ENCODE results near the gene PRKG1. TPM values are rescaled to one million over a fixed set of nuclear protein-coding genes. Genes with fewer than 3 reads are reported as not detected.

Gene PRKG1
- total and polyA plus RNA-seq, 2 donors (not counting 1 experiment from before 2014, with no cell fraction given): 45.8 to 71.8 TPM

DNA sequence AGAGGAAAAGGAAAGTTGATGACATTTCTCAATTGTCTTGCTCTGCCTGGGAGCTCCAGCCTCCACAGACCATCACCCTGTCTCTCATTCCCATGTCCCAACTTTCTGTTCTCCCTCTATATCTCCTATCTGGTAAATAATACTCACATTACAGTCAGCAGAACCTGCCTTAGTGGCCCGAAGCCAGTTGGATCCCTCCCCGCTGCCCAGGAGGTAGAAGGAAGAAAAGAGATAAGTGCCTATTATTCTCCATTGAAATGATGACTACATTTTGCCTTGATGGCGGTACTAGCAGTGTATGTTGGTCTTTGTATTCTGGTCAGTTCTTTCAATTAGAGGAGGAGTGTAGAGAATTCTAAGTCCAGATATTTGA lies 533.2 kb downstream of the PRKG1 start:
- no peak for DNase-seq (ENCODE audit: low read depth in 2 of 2)
- Histone ChIP-seq H3K9me3 (ENCODE audit: control insufficient read depth, insufficient read depth, low read depth, low read length) (no peaks in the 10 kb centered on the region), H3K4me3 (replicated peaks in 1 of 4; ENCODE audit: control extremely low read depth in 1 of 4, insufficient read depth in 1 of 4, low read depth in 3 of 4, low read length in 4 of 4) (no peak overlapping the region), H2AFZ (ENCODE audit: low read length) (no peak overlapping the region), H3K4me2 (ENCODE audit: extremely low read depth, insufficient read depth, low read length) (no peak overlapping the region), H3K27me3 (ENCODE audit: control insufficient read depth, insufficient read depth, low read length) (no peaks in the 10 kb centered on the region), H3K27ac (ENCODE audit: insufficient read depth, low read length) (no peak overlapping the region), H3K4me1 (ENCODE audit: control insufficient read depth, extremely low read depth, insufficient read depth, low read length) (no peaks in the 10 kb centered on the region), H4K20me1 (ENCODE audit: control insufficient read depth, extremely low read depth, insufficient read depth, low read length) (no peaks in the 10 kb centered on the region), H3K79me2 (ENCODE audit: control insufficient read depth, insufficient read depth, low read length) (no peaks in the 10 kb centered on the region), H3K36me3 (ENCODE audit: control insufficient read depth, insufficient read depth, low read length) (no peaks in the 10 kb centered on the region), H3K9ac (ENCODE audit: insufficient read depth, low read length) (no peak overlapping the region)
- TF ChIP-seq, protein P1, sequence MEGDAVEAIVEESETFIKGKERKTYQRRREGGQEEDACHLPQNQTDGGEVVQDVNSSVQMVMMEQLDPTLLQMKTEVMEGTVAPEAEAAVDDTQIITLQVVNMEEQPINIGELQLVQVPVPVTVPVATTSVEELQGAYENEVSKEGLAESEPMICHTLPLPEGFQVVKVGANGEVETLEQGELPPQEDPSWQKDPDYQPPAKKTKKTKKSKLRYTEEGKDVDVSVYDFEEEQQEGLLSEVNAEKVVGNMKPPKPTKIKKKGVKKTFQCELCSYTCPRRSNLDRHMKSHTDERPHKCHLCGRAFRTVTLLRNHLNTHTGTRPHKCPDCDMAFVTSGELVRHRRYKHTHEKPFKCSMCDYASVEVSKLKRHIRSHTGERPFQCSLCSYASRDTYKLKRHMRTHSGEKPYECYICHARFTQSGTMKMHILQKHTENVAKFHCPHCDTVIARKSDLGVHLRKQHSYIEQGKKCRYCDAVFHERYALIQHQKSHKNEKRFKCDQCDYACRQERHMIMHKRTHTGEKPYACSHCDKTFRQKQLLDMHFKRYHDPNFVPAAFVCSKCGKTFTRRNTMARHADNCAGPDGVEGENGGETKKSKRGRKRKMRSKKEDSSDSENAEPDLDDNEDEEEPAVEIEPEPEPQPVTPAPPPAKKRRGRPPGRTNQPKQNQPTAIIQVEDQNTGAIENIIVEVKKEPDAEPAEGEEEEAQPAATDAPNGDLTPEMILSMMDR (conservative IDR thresholded peaks at IDR 0.05 in 1 of 2, IDR thresholded peaks at IDR 0.05 in 1 of 2; ENCODE audit: low read depth in 1 of 2, low read length in 2 of 2): no peak
- no peak for TF ChIP-seq EZH2 (IDR thresholded peaks at IDR 0.05; ENCODE audit: low read length, missing control alignments)

DNA sequence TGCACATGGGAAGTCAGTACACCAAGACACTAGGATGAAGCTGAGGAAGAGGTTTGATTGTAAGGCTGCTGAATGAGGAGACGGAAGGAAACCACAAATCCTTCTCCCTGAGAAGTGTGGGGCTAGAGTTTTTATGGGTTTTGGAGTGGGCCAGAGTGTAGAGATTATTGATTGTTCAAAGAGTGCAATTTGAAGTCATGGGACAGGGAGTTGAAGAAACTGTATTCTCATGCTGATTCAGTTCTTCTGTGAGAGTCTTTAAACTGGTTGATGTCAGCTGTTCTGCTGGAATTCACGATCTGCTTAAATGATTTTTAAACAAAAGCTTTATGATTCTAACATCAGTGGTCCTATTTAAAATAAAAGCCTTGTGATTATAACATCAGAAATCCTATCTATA lies 533.9 kb downstream of the PRKG1 start:
- Histone ChIP-seq H3K4me1 (ENCODE audit: control insufficient read depth, extremely low read depth, insufficient read depth, low read length) (no peaks in the 10 kb centered on the region), H3K4me3 (replicated peaks in 1 of 4; ENCODE audit: control extremely low read depth in 1 of 4, insufficient read depth in 1 of 4, low read depth in 3 of 4, low read length in 4 of 4) (no peak overlapping the region), H2AFZ (ENCODE audit: low read length) (no peak overlapping the region), H3K36me3 (ENCODE audit: control insufficient read depth, insufficient read depth, low read length) (no peaks in the 10 kb centered on the region), H3K4me2 (ENCODE audit: extremely low read depth, insufficient read depth, low read length) (no peak overlapping the region), H3K27me3 (ENCODE audit: control insufficient read depth, insufficient read depth, low read length) (no peaks in the 10 kb centered on the region), H4K20me1 (ENCODE audit: control insufficient read depth, extremely low read depth, insufficient read depth, low read length) (no peaks in the 10 kb centered on the region), H3K9me3 (ENCODE audit: control insufficient read depth, insufficient read depth, low read depth, low read length) (no peaks in the 10 kb centered on the region), H3K9ac (ENCODE audit: insufficient read depth, low read length) (no peak overlapping the region), H3K27ac (ENCODE audit: insufficient read depth, low read length) (no peak overlapping the region), H3K79me2 (ENCODE audit: control insufficient read depth, insufficient read depth, low read length) (no peaks in the 10 kb centered on the region)
- no peak for TF ChIP-seq EZH2 (IDR thresholded peaks at IDR 0.05; ENCODE audit: low read length, missing control alignments)
- TF ChIP-seq, protein P1 (conservative IDR thresholded peaks at IDR 0.05 in 1 of 2, IDR thresholded peaks at IDR 0.05 in 1 of 2; ENCODE audit: low read depth in 1 of 2, low read length in 2 of 2): no peak
- DNase-seq (ENCODE audit: low read depth in 2 of 2): no peak

DNA sequence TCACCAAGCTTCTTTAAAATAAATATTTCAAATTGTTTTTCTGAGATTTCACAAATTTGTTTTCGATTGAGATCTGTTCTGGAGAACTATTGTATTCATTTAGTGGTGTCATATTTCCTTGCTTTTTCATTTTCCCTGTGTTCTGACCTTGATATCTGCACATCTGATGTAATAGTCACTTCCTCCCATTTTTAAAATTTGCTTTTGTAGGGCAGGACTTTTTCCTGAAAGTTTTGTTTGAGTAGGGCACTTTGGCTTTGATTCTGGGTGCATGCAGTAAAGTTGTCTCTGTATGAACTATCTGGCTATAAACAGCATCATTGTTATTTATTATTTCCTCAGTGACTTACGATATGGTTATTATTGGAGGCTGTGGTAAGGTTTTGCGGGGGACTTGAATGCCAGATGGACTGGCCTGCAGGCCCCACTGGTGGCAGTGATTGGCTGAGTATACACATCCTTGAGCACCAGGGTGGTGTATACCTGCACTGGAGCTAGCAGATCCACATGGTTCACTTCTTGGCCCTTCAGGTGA lies 541.5 kb downstream of the PRKG1 start:
- Histone ChIP-seq H3K9me3 (ENCODE audit: control insufficient read depth, insufficient read depth, low read depth, low read length) (no peaks in the 10 kb centered on the region), H3K27me3 (ENCODE audit: control insufficient read depth, insufficient read depth, low read length) (no peaks in the 10 kb centered on the region), H3K27ac (ENCODE audit: insufficient read depth, low read length) (no peak overlapping the region), H2AFZ (ENCODE audit: low read length) (no peak overlapping the region), H3K79me2 (ENCODE audit: control insufficient read depth, insufficient read depth, low read length) (no peaks in the 10 kb centered on the region), H3K4me2 (ENCODE audit: extremely low read depth, insufficient read depth, low read length) (no peak overlapping the region), H3K4me3 (replicated peaks in 1 of 4; ENCODE audit: control extremely low read depth in 1 of 4, insufficient read depth in 1 of 4, low read depth in 3 of 4, low read length in 4 of 4) (no peak overlapping the region), H4K20me1 (ENCODE audit: control insufficient read depth, extremely low read depth, insufficient read depth, low read length) (no peaks in the 10 kb centered on the region), H3K4me1 (ENCODE audit: control insufficient read depth, extremely low read depth, insufficient read depth, low read length) (no peaks in the 10 kb centered on the region), H3K36me3 (ENCODE audit: control insufficient read depth, insufficient read depth, low read length) (no peaks in the 10 kb centered on the region), H3K9ac (ENCODE audit: insufficient read depth, low read length) (no peak overlapping the region)
- TF ChIP-seq EZH2 (IDR thresholded peaks at IDR 0.05; ENCODE audit: low read length, missing control alignments): no peak
- TF ChIP-seq, protein P1 (conservative IDR thresholded peaks at IDR 0.05 in 1 of 2, IDR thresholded peaks at IDR 0.05 in 1 of 2; ENCODE audit: low read depth in 1 of 2, low read length in 2 of 2): no peak
- DNase-seq (ENCODE audit: low read depth in 2 of 2): no peak
